NCI-H1105 (cell line): ENCODE measurements around the gene MVD.

Experiments used
- DNase-seq: peaks from one replicate; lab custom pipeline; 2025; lab: John Stamatoyannopoulos, UW

Gene MVD

GRCh38 chr16:88605186-88606147 lies 57.4 kb downstream of the MVD start:
- no peak for DNase-seq

- no peak for DNase-seq
Measured at GRCh38 chr16:88602091-88602490, 60.8 kb downstream of the MVD start.
